Left renal pelvis (tissue), 4 donors: Measurements from ENCODE around the gene ZYG11B. TPM values are rescaled to one million over a fixed set of nuclear protein-coding genes. Genes with fewer than 3 reads are reported as not detected.
"Not testable (repeated sequence)": the region's sequence is repeated elsewhere in the genome, so short reads cannot be mapped to it uniquely, and the experiment has no call there.

Experiments used
- DNase-seq, 4 donors: peaks; one replicate each; pipeline ENCODE4 v3.0.0-alpha.2; 2013; ENCODE audit warnings: low read depth in 4 of 4, low spot score in 3 of 4
- polyA plus RNA-seq, 4 donors: library from polyadenylated mRNA; unstranded; fragments of 120-200 nt; gene quantifications; one replicate each; pipeline ENCODE4 v1.2.1, GENCODE V29; 2013; ENCODE audit not compliant: insufficient read length in 4 of 4

ZYG11B gene
- polyA plus RNA-seq, 4 donors: 25.8 to 30.7 (median 28.1) TPM

GRCh38 chr1:52839175-52839574, 112.9 kb downstream of the ZYG11B start:
- not testable (repeated sequence) for DNase-seq

DNA sequence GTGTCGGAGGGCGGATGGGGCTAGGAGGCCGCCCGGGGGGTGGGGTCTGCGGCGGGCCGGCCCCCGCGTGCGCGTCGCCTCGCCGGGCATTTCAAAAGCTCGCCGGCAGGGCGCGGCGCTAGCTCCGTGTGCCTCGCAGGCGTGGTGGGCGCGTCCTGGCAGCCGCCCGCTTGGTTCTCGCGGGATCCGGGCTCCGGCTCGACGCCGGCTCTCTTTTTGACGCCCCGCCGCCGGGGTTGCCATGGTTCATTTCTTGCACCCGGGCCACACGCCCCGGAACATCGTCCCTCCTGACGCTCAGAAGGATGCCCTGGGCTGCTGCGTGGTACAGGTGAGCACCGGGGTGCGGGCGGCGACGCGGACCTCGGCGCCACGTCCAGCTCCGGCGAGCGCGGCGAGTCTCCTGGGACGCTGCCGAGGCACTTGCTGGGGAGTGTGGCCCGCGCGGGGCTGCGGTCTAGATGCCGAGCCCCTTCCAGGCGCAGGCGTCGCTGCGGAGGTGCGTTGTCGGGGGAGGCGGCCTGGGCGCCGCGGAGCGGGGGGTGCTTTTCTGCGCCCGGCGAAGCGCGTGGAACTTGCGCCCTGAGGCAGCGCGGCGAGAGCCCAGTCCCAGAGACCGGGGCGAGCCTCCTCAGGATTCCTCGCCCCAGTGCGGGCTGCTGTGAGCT, 116.5 kb downstream of the ZYG11B start, which contains the start of gene ZYG11A:
Gene ZYG11A, plus strand, starts transcription at position 118 of the 668 bp plus-strand sequence. Its CDS starts 124 bp downstream, at position 242.
- DNase-seq: peak in 1 of 4 donors; percentile 29

DNA sequence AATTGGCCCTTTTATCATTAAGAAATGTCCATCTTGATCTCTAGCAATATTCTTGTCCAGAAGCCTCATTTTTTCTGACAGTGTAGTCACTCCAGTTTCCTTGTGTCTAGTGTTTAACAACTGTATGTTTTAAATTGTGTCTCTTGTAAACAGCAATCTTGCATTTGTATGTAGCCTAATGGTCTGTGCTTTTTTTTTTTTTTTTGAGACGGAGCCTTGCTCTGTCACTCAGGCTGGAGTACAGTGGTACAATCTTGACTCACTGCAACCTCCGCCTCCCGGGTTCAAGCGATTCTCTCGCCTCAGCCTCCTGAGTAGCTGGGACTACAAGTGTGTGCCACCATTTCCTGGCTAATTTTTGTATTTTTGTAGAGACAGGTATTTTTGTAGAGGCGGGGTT, 118.9 kb downstream of the ZYG11B start:
- DNase-seq: not testable (repeated sequence)

DNA sequence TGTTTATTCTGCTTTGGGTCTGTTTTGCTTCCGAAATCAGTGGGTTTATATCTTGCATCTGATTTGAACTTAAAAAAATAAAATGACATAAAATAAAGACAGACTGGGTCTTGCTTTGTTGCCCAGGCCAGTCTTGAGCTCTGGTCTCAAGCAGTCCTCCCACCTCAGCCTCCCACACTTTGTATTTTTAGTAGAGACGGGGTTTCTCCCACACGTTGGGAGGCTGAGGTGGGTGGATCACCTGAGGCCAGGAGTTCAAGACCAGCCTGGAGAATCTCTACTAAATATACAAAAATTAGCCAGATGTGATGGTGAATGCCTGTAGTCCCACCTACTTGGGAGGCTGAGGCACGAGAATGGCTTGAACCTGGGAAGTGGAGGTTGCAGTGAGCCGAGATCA, 122.2 kb downstream of the ZYG11B start:
- no peak for DNase-seq

DNA sequence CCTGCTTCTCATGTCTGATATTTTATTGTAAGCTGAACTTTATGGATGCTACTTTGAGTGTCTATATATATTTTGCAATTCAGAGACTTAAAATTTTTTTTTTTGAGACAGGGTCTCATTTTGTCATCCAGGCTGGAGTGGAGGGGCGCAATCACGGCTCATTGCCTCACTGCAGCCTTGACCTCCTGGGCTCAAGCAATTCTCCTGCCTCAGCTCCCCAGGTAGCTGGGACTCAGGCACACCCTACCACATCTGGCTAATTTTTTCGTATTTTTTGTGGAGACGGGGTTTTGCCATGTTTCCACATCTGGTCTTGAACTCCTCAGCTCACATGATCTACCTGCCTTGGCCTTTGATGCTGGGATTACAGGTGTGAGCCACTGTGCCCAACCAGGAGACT, 124.7 kb downstream of the ZYG11B start:
- DNase-seq: no peak

DNA sequence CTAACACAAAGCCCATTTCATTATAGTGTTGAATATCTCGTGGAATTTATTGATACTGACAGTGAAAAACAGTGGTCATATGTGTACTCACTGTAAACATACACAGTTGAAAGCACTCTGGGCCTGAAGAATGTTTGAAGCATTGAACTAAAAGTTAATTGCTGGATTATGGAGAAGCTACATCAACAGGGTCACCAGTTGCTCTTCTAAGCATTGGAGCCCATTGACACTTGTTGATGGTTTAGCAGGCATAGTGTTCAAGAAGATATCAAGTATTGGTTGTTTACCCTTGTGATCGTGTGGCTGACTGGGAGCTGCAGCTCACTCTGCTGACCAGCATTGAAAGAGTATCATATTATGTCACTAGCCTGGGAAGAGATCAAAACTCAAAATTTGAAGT, 126.6 kb downstream of the ZYG11B start:
- no peak for DNase-seq

DNA sequence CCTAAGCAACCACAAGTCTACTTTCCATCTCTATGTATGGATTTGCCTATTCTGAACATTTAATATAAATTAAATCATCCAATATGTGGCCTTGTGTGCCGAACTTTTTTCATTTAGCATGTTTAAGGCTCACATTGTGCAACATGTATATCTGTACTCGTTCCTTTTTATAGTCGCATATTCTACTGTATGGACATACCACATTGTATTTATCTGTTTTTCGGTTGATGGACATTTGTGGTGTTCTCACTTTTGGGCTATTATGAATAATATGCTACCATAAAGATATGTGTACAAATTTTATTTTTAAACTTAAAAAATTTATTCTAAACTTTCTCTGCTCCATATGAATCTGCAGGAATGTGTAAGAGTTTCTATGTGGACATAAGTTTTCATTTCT, 129.3 kb downstream of the ZYG11B start:
- DNase-seq: no peak

GRCh38 chr1:52856026-52856425, 129.8 kb downstream of the ZYG11B start:
- DNase-seq: no peak

- no peak for DNase-seq
Observed at GRCh38 chr1:52857443-52857842, 131.2 kb downstream of the ZYG11B start.

- no peak for DNase-seq
Observed at GRCh38 chr1:52862666-52863458, 136.6 kb downstream of the ZYG11B start.

DNA sequence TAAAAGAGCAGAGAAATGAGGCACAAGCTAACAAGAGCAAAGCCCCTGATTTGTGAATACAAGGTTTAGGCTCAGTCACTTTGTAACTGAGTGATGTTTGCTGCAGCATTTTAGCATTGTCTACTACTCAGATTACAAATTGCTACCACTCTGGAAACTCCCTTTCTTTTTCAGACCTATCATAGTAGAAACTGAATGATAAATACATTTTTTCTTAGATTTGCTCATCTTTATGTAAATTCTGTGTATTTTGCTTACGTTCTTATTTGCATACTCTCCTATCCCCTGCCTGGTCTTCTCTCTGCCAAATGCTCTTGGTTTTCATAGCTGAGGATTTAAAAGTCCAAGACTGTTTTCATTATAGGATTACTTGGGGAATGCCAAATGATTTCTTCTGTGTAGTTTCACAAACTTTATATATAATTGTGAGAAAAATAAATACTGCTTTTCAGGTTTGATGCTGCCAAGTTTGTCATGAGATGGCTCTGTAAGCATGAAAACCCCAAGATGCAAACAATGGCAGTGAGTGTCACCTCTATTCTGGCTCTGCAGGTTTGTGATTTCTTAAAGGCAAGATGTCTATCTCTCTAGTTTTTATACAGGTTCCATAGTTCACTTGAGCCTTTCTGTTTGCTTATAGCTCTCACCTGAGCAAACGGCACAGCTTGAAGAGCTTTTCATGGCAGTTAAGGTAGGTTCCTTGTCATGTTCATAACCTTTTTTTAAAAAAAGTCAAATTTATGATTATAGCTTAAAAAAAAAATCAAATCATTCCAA, 141.0 kb downstream of the ZYG11B start:
- DNase-seq: no peak

GRCh38 chr1:52869727-52870126, 143.5 kb downstream of the ZYG11B start:
- DNase-seq: not testable (repeated sequence)

GRCh38 chr1:52876843-52877242, 150.6 kb downstream of the ZYG11B start:
- no peak for DNase-seq

Other genes with a start within 250 kb of the ZYG11B start
- gene TUT4, start 173.4 kb upstream of the ZYG11B start, polyA plus RNA-seq: 100 to 1,000 TPM in 1 of 4 donors, 10 to 100 TPM in 3; 66.8 to 119 (median 80.4) TPM
- gene GPX7, start 124.1 kb upstream of the ZYG11B start, polyA plus RNA-seq: 10 to 100 TPM; 71.5 to 93.5 (median 76.9) TPM
- 1 to 10 TPM in 3 of 4 donors, under 1 TPM in 1; 0.74 to 2.4 (median 1.8) TPM for gene SHISAL2A, start 93.3 kb upstream of the ZYG11B start, polyA plus RNA-seq
- gene COA7, start 28.1 kb upstream of the ZYG11B start, polyA plus RNA-seq: 10 to 100 TPM; 15.3 to 18.3 (median 17.0) TPM
- gene ZYG11A, start 116.3 kb downstream of the ZYG11B start, polyA plus RNA-seq: under 1 TPM; 0.17 to 0.23 (median 0.18) TPM
- 100 to 1,000 TPM in 3 of 4 donors, 10 to 100 TPM in 1; 67.9 to 250 (median 125) TPM for gene ECHDC2, start 195.3 kb downstream of the ZYG11B start, polyA plus RNA-seq
- gene SCP2, start 200.8 kb downstream of the ZYG11B start, polyA plus RNA-seq: 100 to 1,000 TPM; 141 to 229 (median 205) TPM